ENCODE data around the gene CREB3L2.
"Not testable (repeated sequence)": the region's sequence is repeated elsewhere in the genome, so short reads cannot be mapped to it uniquely, and the experiment has no call there.

The CREB3L2 gene

DNA sequence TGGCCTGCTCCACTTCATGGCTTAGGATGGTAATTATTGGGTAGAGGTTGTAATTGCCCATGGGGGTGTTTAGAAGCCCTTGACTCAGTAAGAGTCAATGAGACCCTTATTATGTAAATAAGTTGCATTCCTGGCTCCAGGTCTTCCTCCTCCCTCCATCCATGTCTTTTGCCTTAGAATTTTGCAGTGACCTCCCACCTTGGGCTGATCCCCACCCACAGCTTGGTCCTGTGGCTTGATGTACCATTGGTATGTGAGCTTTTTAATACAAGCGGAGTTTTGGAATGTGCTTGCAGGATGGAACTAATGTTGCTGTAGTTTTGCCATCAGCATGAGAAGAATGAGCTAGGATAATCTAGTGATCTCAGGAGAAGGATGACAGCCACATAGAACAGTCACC, 81.9 kb downstream of the CREB3L2 start:
- H3K27ac ChIP-seq: peak overlapping the region in 1 of 2 donors; percentile 75
- TF ChIP-seq, protein P1, sequence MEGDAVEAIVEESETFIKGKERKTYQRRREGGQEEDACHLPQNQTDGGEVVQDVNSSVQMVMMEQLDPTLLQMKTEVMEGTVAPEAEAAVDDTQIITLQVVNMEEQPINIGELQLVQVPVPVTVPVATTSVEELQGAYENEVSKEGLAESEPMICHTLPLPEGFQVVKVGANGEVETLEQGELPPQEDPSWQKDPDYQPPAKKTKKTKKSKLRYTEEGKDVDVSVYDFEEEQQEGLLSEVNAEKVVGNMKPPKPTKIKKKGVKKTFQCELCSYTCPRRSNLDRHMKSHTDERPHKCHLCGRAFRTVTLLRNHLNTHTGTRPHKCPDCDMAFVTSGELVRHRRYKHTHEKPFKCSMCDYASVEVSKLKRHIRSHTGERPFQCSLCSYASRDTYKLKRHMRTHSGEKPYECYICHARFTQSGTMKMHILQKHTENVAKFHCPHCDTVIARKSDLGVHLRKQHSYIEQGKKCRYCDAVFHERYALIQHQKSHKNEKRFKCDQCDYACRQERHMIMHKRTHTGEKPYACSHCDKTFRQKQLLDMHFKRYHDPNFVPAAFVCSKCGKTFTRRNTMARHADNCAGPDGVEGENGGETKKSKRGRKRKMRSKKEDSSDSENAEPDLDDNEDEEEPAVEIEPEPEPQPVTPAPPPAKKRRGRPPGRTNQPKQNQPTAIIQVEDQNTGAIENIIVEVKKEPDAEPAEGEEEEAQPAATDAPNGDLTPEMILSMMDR (IDR thresholded peaks at IDR 0.05): no peak
- H3K4me3 ChIP-seq: no peak overlapping the region
- no peak for DNase-seq (ENCODE audit: low spot score)

DNA sequence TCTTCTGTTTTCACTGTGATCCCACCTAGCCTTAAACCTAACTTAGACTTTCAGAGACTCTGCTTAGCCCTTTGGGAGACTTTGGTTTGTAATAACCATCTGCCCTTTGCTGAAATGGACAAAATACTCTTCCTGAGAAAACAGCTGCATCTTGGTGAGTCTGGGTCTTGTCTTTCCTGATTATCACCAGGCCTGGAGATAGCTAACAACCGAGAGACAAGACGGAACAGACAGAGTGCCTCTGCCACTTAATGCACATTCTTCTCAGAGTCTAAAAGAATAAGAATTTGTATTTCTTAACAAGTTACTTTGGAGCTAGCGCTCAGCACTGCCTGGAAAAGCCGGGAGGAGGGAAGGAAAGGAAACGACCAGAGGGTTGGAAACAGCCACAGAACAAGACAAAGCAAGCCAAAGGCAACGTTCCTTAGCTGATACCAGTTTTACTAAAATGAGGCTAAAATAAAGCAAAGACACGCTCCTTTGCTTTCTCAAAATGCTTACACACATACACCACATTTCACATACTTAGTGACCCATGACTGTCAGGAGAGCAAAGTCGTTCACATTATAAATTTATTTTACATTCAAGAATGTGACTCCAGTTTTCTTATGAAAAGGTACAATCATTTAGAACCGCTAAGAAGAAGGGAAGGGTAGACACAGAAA, 84.8 kb downstream of the CREB3L2 start:
- DNase-seq (ENCODE audit: low spot score): no peak
- TF ChIP-seq, protein P1 (IDR thresholded peaks at IDR 0.05): no peak
- Histone ChIP-seq H3K4me3 (no peak overlapping the region), H3K27ac (no peak overlapping the region)

- TF ChIP-seq, protein P1 (IDR thresholded peaks at IDR 0.05): no peak
- Histone ChIP-seq H3K4me3 (no peak overlapping the region), H3K27ac (no peak overlapping the region)
- no peak for DNase-seq (ENCODE audit: low spot score)
Measured at GRCh38 chr7:137916564-137916963, 85.3 kb downstream of the CREB3L2 start.

- TF ChIP-seq, protein P1 (IDR thresholded peaks at IDR 0.05): no peak
- DNase-seq (ENCODE audit: low spot score): no peak
- H3K27ac ChIP-seq: no peak overlapping the region
- H3K4me3 ChIP-seq: no peak overlapping the region
Measured at GRCh38 chr7:137915266-137915665, 86.6 kb downstream of the CREB3L2 start.

DNA sequence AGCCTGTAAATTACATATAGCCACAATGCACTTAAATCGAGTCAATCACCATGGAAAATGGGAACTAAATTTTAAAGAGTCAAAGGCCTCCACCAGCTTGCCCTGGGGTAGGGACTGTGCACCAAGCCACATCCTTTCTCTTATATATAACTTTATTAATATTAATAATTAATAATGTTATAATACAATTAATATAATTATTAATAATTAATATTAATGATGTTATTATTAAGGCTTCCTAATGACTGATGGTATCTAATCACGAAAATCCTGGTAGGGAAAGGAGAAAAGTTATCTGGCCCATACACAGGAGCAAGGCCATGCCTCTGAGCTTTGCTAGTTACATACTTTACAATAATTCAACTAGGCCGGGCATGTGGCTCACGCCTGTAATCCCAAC, 87.9 kb downstream of the CREB3L2 start:
- H3K4me3 ChIP-seq: no peak overlapping the region
- H3K27ac ChIP-seq: no peak overlapping the region
- TF ChIP-seq, protein P1 (IDR thresholded peaks at IDR 0.05): no peak
- DNase-seq (ENCODE audit: low spot score): no peak

DNA sequence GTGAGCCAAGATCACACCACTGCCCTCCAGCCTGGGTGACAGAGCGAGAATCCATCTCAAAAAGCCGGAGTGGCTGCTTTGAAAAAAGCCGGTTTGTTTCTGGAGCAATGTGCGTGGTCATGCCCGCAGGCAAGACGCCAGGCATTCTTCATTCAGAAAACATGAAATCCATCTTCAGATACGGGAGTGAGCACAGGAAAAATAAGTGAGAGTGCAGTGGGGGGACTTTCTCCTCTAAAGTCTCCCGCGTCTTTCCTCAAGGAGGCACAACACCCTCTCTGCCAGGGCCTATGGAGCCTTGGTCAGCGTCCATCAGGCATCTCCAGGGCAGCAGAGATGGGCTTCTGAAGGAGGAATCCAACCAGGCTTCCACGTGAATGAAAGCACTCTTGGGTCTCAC, 92.8 kb downstream of the CREB3L2 start:
- H3K27ac ChIP-seq: peak overlapping the region; percentile 49 to 81
- H3K4me3 ChIP-seq: peak overlapping the region; percentile 22
- TF ChIP-seq, protein P1 (IDR thresholded peaks at IDR 0.05): no peak
- no peak for DNase-seq (ENCODE audit: low spot score)

DNA sequence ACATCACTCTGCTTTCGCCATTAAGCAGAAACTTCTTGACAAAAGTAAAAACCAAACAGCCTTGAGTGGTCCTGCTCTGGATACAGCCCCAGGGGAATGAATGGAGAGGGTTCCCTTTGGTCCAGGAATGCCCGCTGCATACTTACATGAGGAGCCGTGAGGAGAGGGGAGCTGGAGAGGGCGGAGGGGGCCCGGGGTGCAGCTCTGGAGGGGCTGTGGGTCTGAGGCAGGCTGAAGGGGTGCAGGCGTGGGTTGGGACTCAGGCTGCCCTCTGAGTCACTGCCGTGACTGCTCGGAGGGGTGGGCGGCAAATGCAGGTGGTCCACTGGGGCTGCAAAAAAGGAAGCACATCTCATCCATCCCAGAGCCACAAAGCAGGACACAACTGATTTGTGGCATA, 93.8 kb downstream of the CREB3L2 start:
- no peak for DNase-seq (ENCODE audit: low spot score)
- TF ChIP-seq, protein P1 (IDR thresholded peaks at IDR 0.05): no peak
- no peak overlapping the region for H3K4me3 ChIP-seq
- peak overlapping the region; percentile 49 to 81 for H3K27ac ChIP-seq

DNA sequence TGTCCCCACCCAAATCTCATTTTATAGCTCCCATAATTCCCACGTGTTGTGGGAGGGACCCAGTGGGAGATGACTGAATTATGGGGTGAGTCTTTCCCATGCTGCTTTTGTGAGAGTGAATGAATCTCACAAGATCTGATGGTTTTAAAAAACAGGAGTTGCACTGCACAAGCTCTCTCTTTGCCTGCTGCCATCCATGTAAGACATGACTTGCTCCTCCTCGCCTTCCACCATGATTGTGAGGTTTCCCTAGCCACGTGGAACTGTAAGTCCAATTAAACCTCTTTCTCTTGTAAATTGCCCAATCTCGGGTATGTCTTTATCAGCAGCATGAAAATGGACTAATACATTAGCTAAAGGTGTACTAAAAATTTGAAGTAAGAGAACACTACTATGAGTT, 95.2 kb downstream of the CREB3L2 start:
- H3K4me3 ChIP-seq; DNase-seq (ENCODE audit: low spot score): not testable (repeated sequence)
- H3K27ac ChIP-seq: peak overlapping the region in 1 of 2 donors; percentile 20
